ENCODE results near the gene LRIG1.

Gene LRIG1

GRCh38 chr3:66354001-66354400 is 146.8 kb downstream of the LRIG1 start:
- no peak for DNase-seq (ENCODE audit: low read depth)

GRCh38 chr3:66353530-66353929 is 147.3 kb downstream of the LRIG1 start:
- no peak for DNase-seq (ENCODE audit: low read depth)

DNA sequence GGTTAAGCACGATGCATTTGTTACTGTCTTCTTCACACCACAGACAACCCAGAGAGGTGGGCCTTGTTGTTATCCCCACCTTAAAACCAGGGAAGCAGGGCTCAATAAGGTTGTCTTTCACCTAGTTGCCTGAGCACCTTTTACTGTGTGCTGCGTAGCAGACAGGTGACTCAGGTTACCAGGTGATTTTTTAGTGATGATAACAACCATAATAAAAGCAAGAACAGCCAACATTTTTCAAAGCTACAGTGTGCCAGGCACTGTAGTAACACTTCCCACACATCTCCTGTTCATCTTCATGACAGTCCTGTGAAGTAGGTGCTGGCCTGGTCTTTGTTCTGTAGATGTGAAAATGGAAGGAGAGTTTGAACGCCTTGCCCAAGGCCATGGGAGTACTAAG is 147.8 kb downstream of the LRIG1 start:
- no peak for DNase-seq (ENCODE audit: low read depth)

GRCh38 chr3:66350601-66351000 is 150.2 kb downstream of the LRIG1 start:
- DNase-seq (ENCODE audit: low read depth), result no peak

- no peak for DNase-seq (ENCODE audit: low read depth)
These were observed 152.1 kb downstream of the LRIG1 start for GRCh38 chr3:66348704-66349103.

DNA sequence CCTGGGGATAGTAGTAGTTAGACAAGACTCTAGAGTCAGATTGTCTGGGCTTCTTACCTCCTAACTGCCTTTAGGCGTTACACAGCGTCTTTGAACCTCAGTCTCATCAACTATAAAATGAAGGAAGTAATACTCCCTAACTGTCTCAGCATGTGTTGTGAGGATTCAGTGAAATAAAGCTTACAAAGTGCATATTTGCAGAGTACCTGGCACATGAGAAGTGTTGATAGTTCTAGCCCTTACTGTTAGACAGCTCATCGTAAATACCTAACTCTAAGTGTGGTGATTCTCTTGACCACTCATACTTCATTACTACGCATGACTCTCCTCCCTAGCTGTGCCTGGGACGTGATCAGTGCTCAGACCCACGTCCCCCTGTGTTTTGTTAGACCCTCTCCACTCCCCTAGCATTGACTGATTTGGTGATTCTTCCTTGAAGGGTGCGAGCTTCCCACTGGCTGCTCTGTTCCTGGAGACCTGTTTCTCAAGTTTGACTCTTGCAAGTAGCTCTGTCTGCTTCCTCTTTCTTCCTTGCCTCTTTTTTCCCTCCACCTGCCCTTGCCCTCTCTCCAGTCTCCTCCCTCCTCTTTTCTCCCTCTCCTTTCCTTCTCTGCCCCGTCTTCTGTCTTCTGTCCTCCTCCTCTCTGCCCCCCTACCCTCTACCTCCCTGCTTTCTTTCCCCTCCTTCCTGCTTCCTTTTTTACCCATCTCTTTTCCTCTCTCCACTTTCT is 155.8 kb downstream of the LRIG1 start:
- DNase-seq (ENCODE audit: low read depth), result no peak

DNA sequence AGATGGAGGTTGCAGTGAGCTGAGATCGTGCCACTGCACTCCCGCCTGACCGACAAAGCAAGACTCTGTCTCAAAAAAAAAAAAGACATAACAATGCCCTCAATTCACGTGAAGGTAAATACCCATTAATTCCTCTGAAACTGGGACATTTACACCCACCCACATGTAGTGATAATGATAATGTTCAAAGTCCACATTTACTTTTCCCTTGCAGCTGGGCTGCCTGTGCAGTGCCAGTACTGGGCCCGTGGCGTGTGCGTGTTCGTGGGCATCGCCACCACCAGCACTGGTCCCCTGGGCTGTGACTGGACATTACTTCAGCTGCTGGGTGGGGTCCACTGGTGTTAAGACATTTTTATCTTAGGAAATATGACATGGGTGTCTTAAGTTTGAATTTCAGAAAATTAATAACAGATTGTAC is 156.4 kb downstream of the LRIG1 start:
- DNase-seq (ENCODE audit: low read depth), result no peak

DNA sequence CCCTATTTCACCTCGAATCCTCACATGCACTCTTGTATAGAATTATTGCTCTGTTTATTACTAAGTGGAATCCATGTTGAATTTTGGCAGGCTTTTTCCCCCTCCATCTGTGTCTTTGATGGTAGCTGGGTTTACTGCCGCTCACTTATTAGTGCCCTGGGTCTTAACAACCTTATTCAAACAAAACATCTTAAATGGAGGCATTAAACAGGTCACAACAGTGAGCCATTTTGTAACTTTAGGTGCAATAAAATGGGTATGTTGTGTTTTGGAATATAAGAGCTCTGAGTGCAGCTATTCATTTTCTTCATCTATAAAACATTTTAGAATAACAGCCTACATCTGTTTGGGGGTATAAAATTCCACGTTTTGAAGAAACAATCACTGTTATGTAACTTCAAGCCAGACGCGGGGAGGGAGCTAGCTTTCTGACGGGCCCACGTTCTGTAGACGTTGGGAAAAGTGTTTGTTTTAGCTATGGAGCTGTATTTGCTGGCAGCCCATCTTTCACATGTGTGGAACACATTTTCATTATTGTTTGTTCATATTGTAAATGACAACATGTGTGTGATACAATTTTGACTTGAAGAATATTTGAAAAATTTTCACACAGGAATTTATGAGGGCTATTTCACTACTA is 158.0 kb downstream of the LRIG1 start:
- DNase-seq (ENCODE audit: low read depth), result no peak

GRCh38 chr3:66338927-66339326 is 161.9 kb downstream of the LRIG1 start:
- DNase-seq (ENCODE audit: low read depth), result no peak

DNA sequence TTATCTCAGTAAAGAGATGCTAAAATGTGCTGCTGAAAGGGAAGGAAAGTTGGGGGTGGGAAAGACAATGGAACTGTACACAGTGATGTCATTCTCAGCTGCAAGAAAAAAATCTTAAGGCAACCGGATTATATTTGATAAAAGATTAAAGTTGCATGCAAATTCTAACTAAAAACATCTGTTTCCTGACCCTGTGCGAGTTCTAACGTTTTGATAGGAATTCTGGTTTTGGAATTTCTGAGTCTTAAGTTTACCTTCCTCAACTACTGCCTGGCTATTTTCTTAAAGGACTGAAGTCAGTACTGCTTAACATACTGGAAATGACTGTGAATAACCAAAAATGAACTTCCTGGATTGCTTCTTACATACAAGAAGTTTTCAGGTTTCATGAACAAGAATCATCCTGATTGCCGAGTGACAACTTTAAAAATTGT is 164.5 kb downstream of the LRIG1 start:
- DNase-seq (ENCODE audit: low read depth), result no peak

DNA sequence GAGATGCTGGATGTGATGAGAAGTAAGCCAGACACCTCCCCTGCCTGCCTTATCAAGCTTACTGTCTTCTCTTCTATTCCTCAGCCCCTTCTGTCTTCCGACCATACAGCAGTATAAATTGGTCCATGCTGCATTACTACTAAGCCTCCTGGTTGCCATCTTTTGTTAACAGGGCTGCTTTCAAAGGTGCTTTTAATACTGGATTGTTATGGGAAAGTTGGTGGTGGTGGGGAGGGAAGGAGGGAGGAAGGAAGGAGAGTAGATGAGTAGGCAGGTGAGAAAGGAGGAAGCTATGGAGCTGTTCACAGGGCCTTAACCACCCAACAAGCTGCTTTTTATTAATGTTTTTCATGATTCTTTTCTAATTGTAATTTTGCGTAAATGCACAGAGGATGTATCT is 165.2 kb downstream of the LRIG1 start:
- no peak for DNase-seq (ENCODE audit: low read depth)
